HL-60 (cell line): ENCODE measurements around the gene ACE.
"Not testable (repeated sequence)": the region's sequence is repeated elsewhere in the genome, so short reads cannot be mapped to it uniquely, and the experiment has no call there.

ENCODE experiments used
- DNase-seq, 2 experiments: peaks; one replicate each; pipeline ENCODE4 v3.0.0-alpha.2; 2010 to 2020; ENCODE audit warnings: low read depth in 1 of 2, low spot score in 1 of 2
- H3K27ac ChIP-seq: fragments of 250-450 bp; sonication (Bioruptor Pico); replicated peaks from 2 replicates; pipeline ENCODE4 v1.5.1; 2020; ENCODE audit warnings: mild to moderate bottlenecking, moderate library complexity
- H3K27me3 ChIP-seq: fragments of 250-450 bp; sonication (Bioruptor Pico); 2 replicates; pipeline ENCODE4 v1.5.1; 2021; ENCODE audit warnings: mild to moderate bottlenecking, moderate library complexity; ENCODE audit not compliant: insufficient read depth, poor library complexity, severe bottlenecking
- H3K4me3 ChIP-seq: replicated peaks from 2 replicates; pipeline ENCODE4 v1.5.1; 2011; ENCODE audit warnings: mild to moderate bottlenecking, control low read depth, low read length; ENCODE audit not compliant: insufficient read depth
- CTCF ChIP-seq: IDR thresholded peaks from one replicate; pipeline ENCODE4 v1.5.1; 2011; ENCODE audit warnings: low read length, control low read depth, inconsistent platforms; ENCODE audit not compliant: insufficient read depth
- GABPA ChIP-seq: IDR thresholded peaks from 2 replicates; pipeline ENCODE4 v1.6.1; 2012; ENCODE audit warnings: low read depth
- POLR2AphosphoS5 ChIP-seq: IDR thresholded peaks from 2 replicates; pipeline ENCODE4 v1.6.1; 2012; ENCODE audit warnings: low read depth
- REST ChIP-seq: IDR thresholded peaks from 2 replicates; pipeline ENCODE4 v1.6.1; 2012; ENCODE audit warnings: low read depth; ENCODE audit not compliant: insufficient replicate concordance
- SPI1 ChIP-seq: IDR thresholded peaks from 2 replicates; pipeline ENCODE4 v1.6.1; 2012; ENCODE audit warnings: low read depth, mild to moderate bottlenecking, borderline replicate concordance

Gene ACE

GRCh38 chr17:63464691-63465236 is 12.1 kb upstream of the ACE start:
- no peak overlapping the region for H3K27ac ChIP-seq

GRCh38 chr17:63468099-63468498 is 8.8 kb upstream of the ACE start:
- not testable (repeated sequence) for H3K27me3 ChIP-seq, H3K27ac ChIP-seq, DNase-seq

More at GRCh38 chr17:63464691-63465236, 12.1 kb upstream of the ACE start:
- no peak for TF ChIP-seq CTCF
- TF ChIP-seq SPI1: no peak
- TF ChIP-seq REST: no peak
- Histone ChIP-seq H3K4me3 (no peak overlapping the region), H3K27me3 (no peaks in the 10 kb centered on the region)
- DNase-seq: no peak

GRCh38 chr17:63474174-63474573 is 2.7 kb upstream of the ACE start:
- no peak overlapping the region for H3K4me3 ChIP-seq
- DNase-seq: no peak
- H3K27ac ChIP-seq: no peak overlapping the region
- peaks cover 41% of the 10 kb centered on the region for H3K27me3 ChIP-seq
- TF ChIP-seq REST: no peak
- no peak for TF ChIP-seq CTCF
- TF ChIP-seq GABPA: no peak
- no peak for TF ChIP-seq SPI1
- TF ChIP-seq POLR2AphosphoS5: no peak

More at GRCh38 chr17:63468099-63468498, 8.8 kb upstream of the ACE start:
- not testable (repeated sequence) for H3K4me3 ChIP-seq

- no peak for DNase-seq
- TF ChIP-seq GABPA: no peak
- TF ChIP-seq CTCF: no peak
- no peak for TF ChIP-seq SPI1
- TF ChIP-seq REST: no peak
- no peak for TF ChIP-seq POLR2AphosphoS5
- Histone ChIP-seq H3K27me3 (peaks cover 41% of the 10 kb centered on the region), H3K4me3 (no peak overlapping the region), H3K27ac (no peak overlapping the region)
These were observed 2.0 kb upstream of the ACE start for GRCh38 chr17:63474586-63475460.
